ENCODE results near the gene COPS2. TPM values are rescaled to one million over a fixed set of nuclear protein-coding genes. Genes with fewer than 3 reads are reported as not detected.

Gene COPS2
- total and polyA plus RNA-seq, 10 donors = 21.0 to 58.4 (median 47.3) TPM

- intact Hi-C loops (cut with DNase I; ENCODE audit: low total_unique reads) = no loop called here
- TF ChIP-seq CTCF (IDR thresholded peaks at IDR 0.05 in 8 of 11, conservative IDR thresholded peaks at IDR 0.05 in 3 of 11) = no peak
- no peak for TF ChIP-seq POLR2AphosphoS5 (IDR thresholded peaks at IDR 0.05)
- no peak for TF ChIP-seq POLR2A (IDR thresholded peaks at IDR 0.05)
- no peak for DNase-seq
- H3K27ac ChIP-seq = no peak overlapping the region
- no peaks in the 10 kb centered on the region for H3K27me3 ChIP-seq (replicated peaks in 1 of 7)
- H3K4me1 ChIP-seq = no peaks in the 10 kb centered on the region
- H3K36me3 ChIP-seq = no peaks in the 10 kb centered on the region
- no peaks in the 10 kb centered on the region for H3K9me3 ChIP-seq
- WGBS, 5 donors = 78 to 90% (median 87%) methylated on average over 5 of the region's 5 CpGs
- H3K4me3 ChIP-seq = no peak overlapping the region
Measured at GRCh38 chr15:49085696-49086459, 69.5 kb downstream of the COPS2 start.

- no peak overlapping the region for H3K4me3 ChIP-seq
- DNase-seq = no peak
- no peaks in the 10 kb centered on the region for H3K9me3 ChIP-seq
- no peaks in the 10 kb centered on the region for H3K36me3 ChIP-seq
- WGBS, 5 donors = 87 to 96% (median 93%) methylated on average over 3 of the region's 3 CpGs
- H3K27ac ChIP-seq = no peak overlapping the region
- no peaks in the 10 kb centered on the region for H3K27me3 ChIP-seq (replicated peaks in 1 of 7)
- TF ChIP-seq POLR2AphosphoS5 (IDR thresholded peaks at IDR 0.05) (no peak), POLR2A (IDR thresholded peaks at IDR 0.05) (no peak), CTCF (IDR thresholded peaks at IDR 0.05 in 8 of 11, conservative IDR thresholded peaks at IDR 0.05 in 3 of 11) (no peak)
- intact Hi-C loops (cut with DNase I; ENCODE audit: low total_unique reads) = no loop called here
- H3K4me1 ChIP-seq = no peaks in the 10 kb centered on the region
Measured at GRCh38 chr15:49084285-49084570, 71.2 kb downstream of the COPS2 start.

GRCh38 chr15:49083401-49084284, 71.8 kb downstream of the COPS2 start:
- H3K4me3 ChIP-seq = no peak overlapping the region
- no peak overlapping the region for H3K27ac ChIP-seq
- 87 to 96% (median 92%) methylated on average over 5 of the region's 5 CpGs for WGBS, 5 donors
- no peaks in the 10 kb centered on the region for H3K36me3 ChIP-seq
- DNase-seq = no peak
- TF ChIP-seq POLR2AphosphoS5 (IDR thresholded peaks at IDR 0.05) (no peak), CTCF (IDR thresholded peaks at IDR 0.05 in 8 of 11, conservative IDR thresholded peaks at IDR 0.05 in 3 of 11) (no peak), POLR2A (IDR thresholded peaks at IDR 0.05) (no peak)
- intact Hi-C loops (cut with DNase I; ENCODE audit: low total_unique reads) = no loop called here
- H3K27me3 ChIP-seq (replicated peaks in 1 of 7) = no peaks in the 10 kb centered on the region
- H3K9me3 ChIP-seq = no peaks in the 10 kb centered on the region
- H3K4me1 ChIP-seq = no peaks in the 10 kb centered on the region

DNA sequence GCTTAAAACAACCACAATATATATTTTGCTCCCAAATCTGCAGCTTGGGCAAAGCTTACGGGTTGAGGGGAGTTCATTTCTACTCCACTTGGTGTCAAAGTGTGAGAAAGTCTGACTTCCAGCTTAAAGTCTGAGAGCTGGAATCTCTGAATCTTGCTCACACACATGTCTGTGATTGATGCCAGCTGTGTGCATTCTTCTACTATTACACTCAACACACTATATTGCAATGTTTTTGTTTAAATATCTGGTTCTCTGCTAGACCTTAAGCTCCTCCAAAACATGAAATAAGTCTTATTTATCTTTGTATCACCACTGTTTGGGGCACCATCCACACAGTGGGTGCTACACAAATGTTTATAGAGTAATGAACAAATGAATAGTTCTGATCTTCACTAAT, 72.4 kb downstream of the COPS2 start:
- no peak overlapping the region for H3K27ac ChIP-seq
- no peaks in the 10 kb centered on the region for H3K36me3 ChIP-seq
- no peaks in the 10 kb centered on the region for H3K9me3 ChIP-seq
- no peak for DNase-seq
- no peak overlapping the region for H3K4me3 ChIP-seq
- intact Hi-C loops (cut with DNase I; ENCODE audit: low total_unique reads) = no loop called here
- no peaks in the 10 kb centered on the region for H3K4me1 ChIP-seq
- H3K27me3 ChIP-seq (replicated peaks in 1 of 7) = no peaks in the 10 kb centered on the region
- no peak for TF ChIP-seq POLR2AphosphoS5 (IDR thresholded peaks at IDR 0.05)
- 36 to 93% (median 88%) methylated on average over 1 of the region's 1 CpG for WGBS, 5 donors

Measured in spleen (tissue), 11 donors.